Activated effector memory CD4-positive, alpha-beta T cell treated with Interleukin-2 at 50 U/mL for 16 hours (primary cell): ENCODE results near the gene TRPM3.
"Not testable (repeated sequence)": the region's sequence is repeated elsewhere in the genome, so short reads cannot be mapped to it uniquely, and the experiment has no call there.

Experiments used
- DNase-seq: peaks from one replicate; pipeline ENCODE4 v3.0.0-alpha.2; 2020

TRPM3 gene

GRCh38 chr9:70988551-70988950 lies 132.9 kb downstream of the TRPM3 start:
- DNase-seq, result no peak

- no peak for DNase-seq
Observed at GRCh38 chr9:70987986-70988385, 133.4 kb downstream of the TRPM3 start.

- no peak for DNase-seq
Observed at GRCh38 chr9:70986984-70987383, 134.4 kb downstream of the TRPM3 start.

- DNase-seq, result no peak
Observed at GRCh38 chr9:70983723-70984295, 137.6 kb downstream of the TRPM3 start.

DNA sequence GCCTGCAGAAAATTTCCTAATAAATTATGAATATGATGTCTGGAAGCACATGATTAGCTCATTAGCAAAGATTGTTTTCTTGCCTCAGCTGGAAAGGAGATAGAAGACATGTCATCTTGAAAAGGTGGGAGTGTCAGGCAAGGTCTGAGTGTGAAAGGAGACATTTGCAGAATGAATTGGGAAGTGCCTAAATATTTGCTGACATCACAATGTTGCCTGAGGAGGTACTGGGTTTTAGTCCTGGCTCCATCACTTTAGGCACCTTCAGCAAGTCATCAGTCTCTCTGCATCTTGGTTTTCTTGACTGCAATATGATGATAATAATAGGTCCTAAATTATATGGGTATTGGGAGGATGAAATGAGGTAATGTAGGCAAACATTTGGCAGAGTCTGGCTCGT lies 140.1 kb downstream of the TRPM3 start:
- DNase-seq, result no peak

GRCh38 chr9:70979966-70980365 lies 141.5 kb downstream of the TRPM3 start:
- DNase-seq, result no peak

GRCh38 chr9:70978085-70978484 lies 143.3 kb downstream of the TRPM3 start:
- DNase-seq, result no peak

DNA sequence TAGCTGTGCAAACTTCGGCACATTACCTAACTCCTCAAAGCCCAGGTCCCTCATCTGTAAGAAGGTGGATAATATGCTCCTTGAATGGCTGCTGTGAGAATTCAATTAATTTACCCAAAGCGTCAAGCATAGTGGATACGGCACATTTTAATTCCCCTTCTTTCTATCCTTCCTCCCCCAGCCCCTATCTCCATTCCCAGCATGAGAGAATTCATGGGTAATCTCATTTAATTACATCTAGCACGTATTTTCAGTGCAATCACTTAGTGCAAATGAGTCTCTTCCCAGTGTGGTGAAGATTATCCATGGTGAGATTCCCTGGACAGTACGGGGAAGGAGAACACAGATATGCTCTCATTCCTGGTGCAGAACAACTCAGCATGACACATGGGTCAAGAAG lies 145.6 kb downstream of the TRPM3 start:
- no peak for DNase-seq

DNA sequence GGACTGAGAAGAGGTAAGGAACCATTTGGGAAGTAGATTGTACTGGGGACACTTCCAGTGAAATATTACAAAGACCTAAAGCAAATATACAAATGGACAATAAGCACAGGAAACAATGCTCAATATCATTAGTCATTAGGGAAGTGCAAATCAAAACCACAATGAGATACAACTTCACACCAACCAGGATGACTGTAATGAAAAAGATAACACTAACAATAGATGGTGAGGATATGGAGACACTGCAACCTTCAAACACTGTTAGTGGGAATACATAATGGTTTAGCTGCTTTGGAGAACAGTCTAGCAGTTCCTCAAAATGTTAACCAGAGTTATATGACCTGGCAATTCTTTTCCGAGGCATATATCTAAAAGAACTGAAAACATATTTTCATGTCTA lies 149.7 kb downstream of the TRPM3 start:
- DNase-seq, result no peak

- DNase-seq, result not testable (repeated sequence)
Observed at GRCh38 chr9:70966380-70966779, 155.0 kb downstream of the TRPM3 start.

DNA sequence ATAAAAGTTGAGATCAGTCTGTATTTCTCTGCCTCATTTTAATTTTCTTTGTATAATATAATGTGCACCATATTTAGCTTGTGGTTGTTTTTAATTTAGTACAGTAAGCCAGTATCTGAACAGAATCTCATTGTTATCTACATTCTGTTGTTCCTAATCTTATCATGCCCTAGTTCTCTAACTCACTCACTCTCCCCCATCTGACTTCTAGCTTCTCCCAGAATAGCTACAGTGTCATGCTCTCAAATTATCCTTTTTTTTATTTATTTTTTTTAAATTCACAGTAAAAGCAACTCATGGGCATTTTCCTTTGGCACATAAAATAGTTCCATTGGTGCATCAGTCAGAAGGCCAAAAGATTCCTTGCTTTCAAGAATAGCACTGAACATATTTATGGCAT lies 156.6 kb downstream of the TRPM3 start:
- DNase-seq, result no peak

DNA sequence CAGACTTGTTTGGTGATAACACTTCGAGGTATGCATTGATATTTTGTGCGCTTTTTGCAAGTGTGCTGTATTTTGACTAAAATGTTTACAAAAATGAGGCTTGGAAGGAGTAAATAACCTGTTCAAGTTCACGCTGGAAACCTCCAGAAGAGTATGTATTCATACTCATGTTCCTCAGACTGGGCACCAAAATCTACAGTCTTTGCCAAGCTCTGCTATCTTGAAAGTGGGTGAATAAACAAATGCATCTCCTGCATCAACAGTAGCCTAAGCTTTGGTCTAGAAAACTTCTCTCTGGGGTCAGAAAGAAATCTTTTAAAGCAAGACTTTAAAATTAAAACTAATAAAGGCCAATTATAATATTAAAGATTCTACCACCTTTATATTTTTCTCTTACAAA lies 157.9 kb downstream of the TRPM3 start:
- no peak for DNase-seq

DNA sequence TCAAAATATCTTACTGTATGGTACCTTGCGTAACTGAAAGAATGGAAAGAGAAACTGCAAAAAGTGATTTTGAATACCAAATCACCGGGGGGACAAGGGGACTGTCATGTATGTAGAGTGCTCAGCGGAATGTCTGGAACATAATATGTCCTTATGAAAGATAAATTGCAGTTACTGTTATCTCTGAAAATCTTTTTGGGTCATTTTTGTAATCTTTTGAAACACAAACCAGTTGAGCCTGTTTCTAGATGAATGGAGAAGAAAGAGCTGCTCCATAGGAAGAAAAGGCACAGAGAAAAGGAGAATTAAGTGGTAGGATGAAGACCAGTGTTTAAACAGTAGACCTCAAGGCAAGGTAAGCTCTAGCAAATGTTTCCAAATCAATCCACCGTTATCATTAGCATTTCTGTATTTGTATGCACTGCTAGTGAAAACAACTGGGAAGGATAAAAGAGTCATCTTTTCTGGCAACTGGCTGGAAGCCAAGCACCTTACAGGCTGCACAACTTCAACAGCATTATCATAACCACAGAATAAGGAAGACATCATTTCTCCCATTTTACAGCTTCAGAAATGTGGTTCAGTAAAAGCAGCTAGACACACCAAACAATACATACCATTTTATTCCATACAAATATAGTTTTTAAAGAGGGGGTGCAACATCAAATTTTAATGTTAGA lies 158.5 kb downstream of the TRPM3 start:
- DNase-seq, result no peak

DNA sequence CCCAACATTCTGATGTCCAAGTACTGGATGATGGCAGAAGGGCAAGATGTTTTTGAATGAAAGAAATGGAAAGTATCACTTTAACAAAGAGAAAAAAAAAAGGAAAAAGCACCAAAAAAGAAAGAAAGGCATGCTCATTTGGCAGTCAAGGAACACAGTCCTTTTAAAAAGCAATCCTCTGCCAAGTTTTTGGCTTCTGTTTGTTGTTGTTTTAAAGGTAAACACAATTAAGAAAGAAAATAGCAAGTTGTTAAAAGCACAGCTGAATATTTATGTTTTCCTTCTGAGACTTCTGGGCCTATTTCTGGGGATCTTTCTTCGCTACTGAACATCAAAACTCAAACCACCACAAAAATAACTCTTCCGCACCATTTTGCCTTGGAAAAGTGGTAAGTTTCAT lies 162.1 kb downstream of the TRPM3 start:
- no peak for DNase-seq

DNA sequence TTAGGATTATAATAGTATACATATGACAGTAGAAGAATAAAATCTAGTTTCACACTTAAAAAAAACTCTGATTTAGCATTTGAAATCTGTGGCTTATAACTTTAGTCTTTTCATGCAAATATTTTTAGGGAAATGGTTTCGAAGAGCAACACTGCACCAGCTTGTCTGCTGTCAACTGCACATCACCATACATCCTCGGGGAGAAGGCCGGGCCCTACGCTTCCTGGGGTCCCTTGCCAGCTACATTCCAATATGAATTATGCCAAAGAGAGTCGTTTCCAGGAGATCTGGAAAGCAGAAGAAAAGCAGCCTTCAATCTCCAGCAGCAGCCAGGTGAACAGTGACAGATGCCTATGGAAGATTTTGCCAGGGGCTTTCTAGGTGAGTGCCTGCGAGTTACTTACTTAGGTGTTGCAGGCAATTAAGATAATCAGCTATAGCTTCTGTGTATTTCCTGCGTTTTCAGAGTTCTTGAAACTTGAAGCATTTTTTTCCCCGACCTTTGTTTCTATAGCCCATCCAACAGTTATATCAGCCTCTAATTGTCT lies 166.8 kb downstream of the TRPM3 start:
- DNase-seq, result no peak

DNA sequence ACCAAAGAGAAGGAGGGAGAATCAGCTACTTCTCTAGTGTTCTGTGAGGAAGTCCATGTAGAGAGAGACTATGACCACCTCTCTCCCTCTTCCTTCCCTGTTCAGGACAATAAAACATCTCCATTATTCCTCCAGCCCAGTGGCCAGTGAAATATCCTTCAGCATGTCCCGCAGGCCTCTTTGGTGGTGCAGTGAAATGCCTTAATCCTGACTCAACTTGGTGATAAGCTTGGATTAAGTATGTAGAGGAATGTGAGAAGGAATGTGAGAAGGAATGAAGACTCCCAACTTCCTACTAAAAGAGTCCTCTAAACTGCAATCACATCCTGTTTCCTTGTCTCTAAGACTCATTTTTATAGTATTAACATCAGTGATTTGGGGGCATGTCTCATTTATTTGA lies 167.3 kb downstream of the TRPM3 start:
- DNase-seq, result no peak

DNA sequence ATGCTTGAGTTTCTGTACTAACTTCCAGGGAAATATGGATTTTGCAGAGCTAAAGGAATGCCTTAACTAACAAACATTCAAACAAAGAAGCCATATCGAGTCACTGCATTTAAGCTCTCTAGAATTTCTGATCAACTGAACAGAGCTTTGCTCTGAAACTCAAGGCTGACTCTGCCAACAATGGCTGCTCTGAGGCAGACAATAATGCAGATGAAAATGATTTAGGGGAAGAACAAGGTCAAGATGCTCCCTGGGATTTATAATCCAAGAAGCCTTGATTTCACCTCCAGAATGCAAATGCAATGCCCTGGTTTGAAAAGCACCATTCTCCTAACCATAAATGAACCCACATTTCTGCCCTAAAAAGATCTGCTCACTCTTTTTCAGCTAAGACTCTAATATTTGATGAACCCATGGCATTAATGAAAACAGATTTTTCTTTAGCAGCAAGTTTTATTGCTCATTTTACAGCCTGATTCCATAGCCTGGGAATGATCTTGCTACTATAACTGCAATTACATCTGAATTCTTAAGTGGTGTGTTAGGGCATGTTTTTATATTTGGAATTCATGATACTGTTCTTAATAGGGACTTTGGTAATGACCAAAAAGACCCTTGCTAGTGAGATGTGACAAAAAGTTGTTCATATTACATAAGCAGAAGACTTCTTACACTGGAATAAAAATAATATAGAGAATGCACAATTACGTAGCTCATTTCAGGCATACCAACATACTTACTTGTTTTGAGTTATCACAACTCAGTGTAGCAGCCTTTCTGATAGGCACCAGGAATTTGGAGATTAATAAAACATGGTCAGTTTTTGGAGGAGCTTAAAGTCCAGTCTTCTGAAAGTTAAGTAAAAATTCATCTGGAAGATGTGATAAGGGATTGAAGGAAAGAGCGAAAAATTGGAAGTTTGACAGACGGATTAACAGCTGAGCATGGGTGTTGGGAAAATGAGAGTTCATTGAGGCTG lies 169.4 kb downstream of the TRPM3 start:
- no peak for DNase-seq

DNA sequence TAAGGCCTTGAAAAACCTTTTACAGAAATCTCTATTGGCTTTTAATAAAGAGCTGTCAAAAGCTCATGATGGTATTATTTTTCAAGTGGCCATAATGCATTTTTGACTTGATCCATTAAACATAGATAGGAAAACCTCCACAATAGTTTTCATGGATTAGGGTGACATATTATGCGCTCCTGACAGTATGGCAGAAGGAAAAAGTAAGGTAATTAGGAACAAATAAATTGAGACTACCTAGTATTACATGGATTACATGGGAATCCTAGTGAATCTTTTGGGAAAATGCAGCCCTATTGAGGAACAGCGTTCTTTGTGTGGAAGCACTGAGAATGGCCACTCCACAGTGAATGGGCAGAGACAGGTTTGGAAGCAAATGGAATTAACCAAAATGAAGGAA lies 171.2 kb downstream of the TRPM3 start:
- DNase-seq, result no peak

- no peak for DNase-seq
Observed at GRCh38 chr9:70949239-70949638, 172.2 kb downstream of the TRPM3 start.

DNA sequence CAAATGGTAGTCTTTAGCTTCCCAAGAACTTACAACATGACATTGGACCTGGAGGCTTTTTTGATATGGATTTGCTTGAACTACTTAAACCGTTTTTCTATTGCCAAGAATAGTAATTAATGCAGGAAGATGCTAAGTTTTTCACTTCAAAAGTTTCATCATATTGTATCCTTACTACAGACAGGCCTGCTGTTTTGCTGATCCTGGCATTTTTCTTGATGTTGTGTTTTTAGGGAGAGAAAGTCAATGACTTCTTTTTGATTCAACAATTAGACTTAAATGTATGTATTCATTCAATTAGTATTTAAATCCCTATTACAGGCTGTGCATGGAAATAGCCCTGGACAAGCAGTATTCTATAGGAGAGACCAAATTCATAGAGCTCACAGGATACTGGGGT lies 172.7 kb downstream of the TRPM3 start:
- no peak for DNase-seq

DNA sequence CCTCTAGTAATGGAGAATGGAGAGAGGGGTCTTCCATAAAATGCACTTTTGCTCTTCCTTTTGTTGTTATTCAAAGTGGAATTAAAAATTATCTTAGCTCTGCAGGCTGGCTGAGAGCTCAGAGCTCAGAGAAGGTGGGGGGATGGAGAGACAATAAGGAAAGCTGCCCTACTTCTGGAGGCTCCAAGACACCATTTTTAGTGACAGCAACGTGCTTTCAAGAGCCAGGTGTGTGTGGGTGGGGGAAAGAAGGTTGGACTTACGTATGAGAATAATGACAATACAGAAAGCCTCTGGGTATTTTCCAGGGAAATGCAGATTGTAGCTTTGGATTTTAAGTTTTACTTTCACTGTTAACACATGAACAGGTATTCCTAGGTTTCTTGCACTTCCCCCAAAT lies 173.9 kb downstream of the TRPM3 start:
- DNase-seq, result no peak

DNA sequence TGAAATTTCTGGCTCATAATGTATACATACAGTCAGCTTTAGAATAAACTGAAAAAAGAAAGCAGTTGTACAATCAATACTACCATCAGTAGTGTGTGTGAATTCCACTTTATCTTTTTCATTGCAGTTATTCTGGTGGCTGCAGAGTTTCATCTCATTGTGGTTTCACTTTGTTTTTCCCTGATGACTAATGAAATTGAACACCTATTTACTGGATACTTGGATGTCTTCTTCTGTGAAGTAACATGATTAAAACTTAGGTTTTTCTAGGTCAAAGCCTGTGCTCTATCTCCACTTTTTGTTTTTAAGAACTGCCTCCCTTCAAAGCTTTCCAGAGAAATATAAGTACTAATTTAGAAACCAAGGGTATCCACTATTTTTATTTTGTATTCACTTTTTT lies 174.3 kb downstream of the TRPM3 start:
- DNase-seq, result no peak

DNA sequence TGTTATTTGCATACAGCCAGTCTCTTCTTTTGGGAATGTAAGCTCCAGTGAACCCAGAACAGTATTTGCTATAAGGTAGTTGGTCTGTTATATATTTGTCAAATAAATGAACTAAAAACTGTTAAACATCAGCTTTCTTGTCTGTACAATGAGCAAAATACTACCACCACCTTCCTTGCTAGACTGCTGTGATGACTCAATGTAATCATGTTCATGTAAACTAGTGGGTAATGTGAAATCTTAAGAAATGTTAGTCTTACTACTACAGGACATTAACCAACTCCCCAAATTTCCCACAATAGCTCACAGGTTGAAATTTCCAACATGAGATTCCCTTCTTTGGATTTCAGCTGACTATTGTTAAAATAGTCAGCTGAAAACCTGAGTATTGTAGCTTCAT lies 176.1 kb downstream of the TRPM3 start:
- DNase-seq, result no peak

- no peak for DNase-seq
Observed at GRCh38 chr9:70941191-70941590, 180.2 kb downstream of the TRPM3 start.
